ENCODE measurements around the gene NR1D1.

DNA sequence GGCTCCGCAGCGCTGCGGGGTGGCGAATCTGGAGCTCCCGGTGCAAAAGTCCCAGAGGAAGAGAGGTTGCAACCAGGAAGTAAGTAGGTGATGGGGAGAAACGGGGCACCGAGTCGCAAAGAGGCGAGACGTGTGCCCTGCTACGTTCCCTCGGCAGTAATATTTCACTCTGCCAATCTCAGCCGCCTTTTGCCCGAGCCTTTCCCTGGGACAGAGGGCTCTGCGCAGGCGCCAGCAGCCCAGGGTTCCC is at the start of gene NR1D1:
- TF ChIP-seq, protein P1, sequence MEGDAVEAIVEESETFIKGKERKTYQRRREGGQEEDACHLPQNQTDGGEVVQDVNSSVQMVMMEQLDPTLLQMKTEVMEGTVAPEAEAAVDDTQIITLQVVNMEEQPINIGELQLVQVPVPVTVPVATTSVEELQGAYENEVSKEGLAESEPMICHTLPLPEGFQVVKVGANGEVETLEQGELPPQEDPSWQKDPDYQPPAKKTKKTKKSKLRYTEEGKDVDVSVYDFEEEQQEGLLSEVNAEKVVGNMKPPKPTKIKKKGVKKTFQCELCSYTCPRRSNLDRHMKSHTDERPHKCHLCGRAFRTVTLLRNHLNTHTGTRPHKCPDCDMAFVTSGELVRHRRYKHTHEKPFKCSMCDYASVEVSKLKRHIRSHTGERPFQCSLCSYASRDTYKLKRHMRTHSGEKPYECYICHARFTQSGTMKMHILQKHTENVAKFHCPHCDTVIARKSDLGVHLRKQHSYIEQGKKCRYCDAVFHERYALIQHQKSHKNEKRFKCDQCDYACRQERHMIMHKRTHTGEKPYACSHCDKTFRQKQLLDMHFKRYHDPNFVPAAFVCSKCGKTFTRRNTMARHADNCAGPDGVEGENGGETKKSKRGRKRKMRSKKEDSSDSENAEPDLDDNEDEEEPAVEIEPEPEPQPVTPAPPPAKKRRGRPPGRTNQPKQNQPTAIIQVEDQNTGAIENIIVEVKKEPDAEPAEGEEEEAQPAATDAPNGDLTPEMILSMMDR (IDR thresholded peaks at IDR 0.05), result no peak
- TF ChIP-seq POLR2AphosphoS5 (IDR thresholded peaks at IDR 0.05), result peak in 1 of 2 donors; percentile 97

Measured in upper lobe of left lung (tissue), 4 donors.